Brain microvascular endothelial cell (primary cell): Measurements from ENCODE around the gene TMX4.

Experiments
- DNase-seq: peaks from one replicate; pipeline ENCODE4 v3.0.0-alpha.2; 2020
- H3K27ac ChIP-seq: fragments of 250-450 bp; sonication (Bioruptor Pico); 2 replicates; pipeline ENCODE4 v1.5.1; 2020; ENCODE audit warnings: mild to moderate bottlenecking, moderate library complexity
- H3K27me3 ChIP-seq: fragments of 250-450 bp; sonication (Bioruptor Pico); replicated peaks from 2 replicates; pipeline ENCODE4 v1.5.1; 2020; ENCODE audit warnings: mild to moderate bottlenecking
- H3K36me3 ChIP-seq: fragments of 250-450 bp; sonication (Bioruptor Pico); replicated peaks from 2 replicates; pipeline ENCODE4 v1.5.1; 2020; ENCODE audit warnings: mild to moderate bottlenecking
- H3K4me3 ChIP-seq: 2 replicates; pipeline ENCODE4 v1.5.1; 2011; ENCODE audit warnings: low read depth, mild to moderate bottlenecking, control low read depth, low read length, moderate library complexity
- CTCF ChIP-seq: IDR thresholded peaks from 2 replicates; pipeline ENCODE4 v1.5.1; 2011; ENCODE audit warnings: low read depth, mild to moderate bottlenecking, moderate library complexity, low read length, control low read depth, inconsistent platforms; ENCODE audit errors: missing control alignments
- in situ Hi-C: cut with HindIII; loops from 2 replicates; pipeline ENCODE4 v1.10.0; 2017; ENCODE audit warnings: low sequenced_read_pairs, low pct_ligation_motif_present

Gene TMX4

GRCh38 chr20:8019246-8019997 is at the start of gene TMX4:
TSS of gene TMX4 (minus strand) at chr20:8019761. CDS start at chr20:8019613, 148 bp downstream.
- Histone ChIP-seq H3K36me3 (no peaks in the 10 kb centered on the region), H3K4me3 (peak within 1 kb of the TSS; percentile 70), H3K27ac (peak within 1 kb of the TSS; percentile 76), H3K27me3 (no peaks in the 10 kb centered on the region)
- in situ Hi-C loops = no loop called here
- peak; percentile 40 for TF ChIP-seq CTCF
- peak; percentile 95 for DNase-seq

- Histone ChIP-seq H3K27me3 (no peaks in the 10 kb centered on the region), H3K4me3 (no peak overlapping the region), H3K27ac (no peak overlapping the region), H3K36me3 (no peaks in the 10 kb centered on the region)
- in situ Hi-C loops = no loop called here
- no peak for DNase-seq
- TF ChIP-seq CTCF = no peak
Measured at GRCh38 chr20:8067082-8067481, 47.5 kb upstream of the TMX4 start.

- in situ Hi-C loops = no loop called here
Measured at GRCh38 chr20:8066662-8067061, 47.1 kb upstream of the TMX4 start.

GRCh38 chr20:8065691-8066090 is 46.1 kb upstream of the TMX4 start:
- TF ChIP-seq CTCF = no peak
- in situ Hi-C loops = no loop called here

More at GRCh38 chr20:8066662-8067061, 47.1 kb upstream of the TMX4 start:
- H3K4me3 ChIP-seq = no peak overlapping the region
- no peaks in the 10 kb centered on the region for H3K27me3 ChIP-seq
- DNase-seq = peak; percentile 39
- H3K36me3 ChIP-seq = no peaks in the 10 kb centered on the region
- no peak for TF ChIP-seq CTCF
- H3K27ac ChIP-seq = no peak overlapping the region

GRCh38 chr20:8062756-8063155 is 43.2 kb upstream of the TMX4 start:
- Histone ChIP-seq H3K27me3 (no peaks in the 10 kb centered on the region), H3K27ac (no peak overlapping the region), H3K4me3 (no peak overlapping the region), H3K36me3 (no peaks in the 10 kb centered on the region)
- no peak for TF ChIP-seq CTCF
- DNase-seq = no peak
- in situ Hi-C loops = no loop called here

More at GRCh38 chr20:8065691-8066090, 46.1 kb upstream of the TMX4 start:
- Histone ChIP-seq H3K36me3 (no peaks in the 10 kb centered on the region), H3K4me3 (no peak overlapping the region), H3K27me3 (no peaks in the 10 kb centered on the region), H3K27ac (no peak overlapping the region)
- no peak for DNase-seq

- Histone ChIP-seq H3K36me3 (no peaks in the 10 kb centered on the region), H3K27me3 (no peaks in the 10 kb centered on the region), H3K27ac (no peak overlapping the region), H3K4me3 (no peak overlapping the region)
- no peak for TF ChIP-seq CTCF
- in situ Hi-C loops = no loop called here
- no peak for DNase-seq
Measured at GRCh38 chr20:8061861-8062518, 42.4 kb upstream of the TMX4 start.
